Trophoblast cell (in vitro differentiated cells and primary cell): ENCODE data around the gene TSPAN11.

ENCODE experiments used
- DNase-seq, 2 donors: peaks; one replicate each; pipeline ENCODE4 v3.0.0-alpha.2; 2016
- H2AFZ ChIP-seq: 2 replicates; pipeline ENCODE4 v1.6.1; 2013; ENCODE audit warnings: low read length, moderate library complexity, mild to moderate bottlenecking; ENCODE audit not compliant: insufficient read depth, poor library complexity
- H2AK5ac ChIP-seq: 2 replicates; pipeline ENCODE4 v1.6.1; 2013; ENCODE audit warnings: mild to moderate bottlenecking, low read length
- H2BK120ac ChIP-seq: 2 replicates; pipeline ENCODE4 v1.6.1; 2013; ENCODE audit warnings: low read length, mild to moderate bottlenecking, moderate library complexity; ENCODE audit not compliant: insufficient read depth, poor library complexity
- H2BK12ac ChIP-seq: 2 replicates; pipeline ENCODE4 v1.6.1; 2013; ENCODE audit warnings: mild to moderate bottlenecking, low read length, moderate library complexity
- H2BK5ac ChIP-seq: 2 replicates; pipeline ENCODE4 v1.6.1; 2013; ENCODE audit warnings: low read length, low read depth, moderate library complexity, mild to moderate bottlenecking; ENCODE audit not compliant: poor library complexity
- H3K14ac ChIP-seq: 2 replicates; pipeline ENCODE4 v1.6.1; 2013; ENCODE audit warnings: mild to moderate bottlenecking, low read length
- H3K18ac ChIP-seq: 2 replicates; pipeline ENCODE4 v1.6.1; 2013; ENCODE audit warnings: mild to moderate bottlenecking, low read length
- H3K23ac ChIP-seq: 2 replicates; pipeline ENCODE4 v1.6.1; 2013; ENCODE audit warnings: low read length
- H3K27ac ChIP-seq: 2 replicates; pipeline ENCODE4 v1.5.1; 2013; ENCODE audit warnings: low read depth, mild to moderate bottlenecking, inconsistent platforms, low read length, moderate library complexity
- H3K27me3 ChIP-seq: 2 replicates; pipeline ENCODE4 v1.6.1; 2013; ENCODE audit warnings: inconsistent platforms, mild to moderate bottlenecking, low read length, moderate library complexity; ENCODE audit not compliant: insufficient read depth
- H3K36me3 ChIP-seq, 2 experiments: 1 replicate in 1 of 2; 2 replicates in 1 of 2; pipeline ENCODE4 v1.6.1; 2013; ENCODE audit warnings: low read length in 2 of 2, mild to moderate bottlenecking in 2 of 2, moderate library complexity in 1 of 2; ENCODE audit not compliant: insufficient read depth in 2 of 2, control insufficient read depth in 1 of 2
- H3K4ac ChIP-seq: 2 replicates; pipeline ENCODE4 v1.6.1; 2013; ENCODE audit warnings: low read depth, mild to moderate bottlenecking, low read length, moderate library complexity
- H3K4me1 ChIP-seq, 2 experiments: 1 replicate in 1 of 2; 2 replicates in 1 of 2; pipeline ENCODE4 v1.6.1; 2013; ENCODE audit warnings: low read length in 2 of 2, mild to moderate bottlenecking in 2 of 2, moderate library complexity in 1 of 2; ENCODE audit not compliant: insufficient read depth in 2 of 2, control insufficient read depth in 1 of 2
- H3K4me2 ChIP-seq: 2 replicates; pipeline ENCODE4 v1.6.1; 2013; ENCODE audit warnings: inconsistent platforms, mild to moderate bottlenecking, low read length, moderate library complexity
- H3K4me3 ChIP-seq: 2 replicates; pipeline ENCODE4 v1.5.1; 2013; ENCODE audit warnings: mild to moderate bottlenecking, low read depth, low read length, inconsistent platforms
- H3K79me1 ChIP-seq: one replicate; pipeline ENCODE4 v1.6.1; 2013; ENCODE audit warnings: low read length
- H3K79me2 ChIP-seq: 2 replicates; pipeline ENCODE4 v1.6.1; 2013; ENCODE audit warnings: low read length, mild to moderate bottlenecking; ENCODE audit not compliant: control insufficient read depth, insufficient read depth, poor library complexity
- H3K9ac ChIP-seq: 2 replicates; pipeline ENCODE4 v1.6.1; 2013; ENCODE audit warnings: mild to moderate bottlenecking, low read length
- H3K9me3 ChIP-seq: 2 replicates; pipeline ENCODE4 v1.6.1; 2013; ENCODE audit warnings: low read depth, mild to moderate bottlenecking, control low read depth, inconsistent platforms, low read length; ENCODE audit not compliant: insufficient read depth
- H4K12ac ChIP-seq: 2 replicates; pipeline ENCODE4 v1.6.1; 2013; ENCODE audit warnings: low read depth, mild to moderate bottlenecking, low read length, moderate library complexity
- H4K8ac ChIP-seq: 2 replicates; pipeline ENCODE4 v1.6.1; 2013; ENCODE audit warnings: low read depth, mild to moderate bottlenecking, low read length, moderate library complexity
- H4K91ac ChIP-seq: one replicate; pipeline ENCODE4 v1.6.1; 2013; ENCODE audit warnings: low read depth, mild to moderate bottlenecking, low read length, moderate library complexity
- WGBS: extraction: QIAGEN DNeasy Blood & Tissue Kit; methylation state at CpG from one replicate; pipeline ENCODE4 v1.1.7; 2013; ENCODE audit warnings: missing lambda C conversion rate; ENCODE audit not compliant: insufficient read length, insufficient coverage; ENCODE audit errors: extremely low coverage; 5-methylcytosine and 5-hydroxymethylcytosine counted together

The TSPAN11 gene

DNA sequence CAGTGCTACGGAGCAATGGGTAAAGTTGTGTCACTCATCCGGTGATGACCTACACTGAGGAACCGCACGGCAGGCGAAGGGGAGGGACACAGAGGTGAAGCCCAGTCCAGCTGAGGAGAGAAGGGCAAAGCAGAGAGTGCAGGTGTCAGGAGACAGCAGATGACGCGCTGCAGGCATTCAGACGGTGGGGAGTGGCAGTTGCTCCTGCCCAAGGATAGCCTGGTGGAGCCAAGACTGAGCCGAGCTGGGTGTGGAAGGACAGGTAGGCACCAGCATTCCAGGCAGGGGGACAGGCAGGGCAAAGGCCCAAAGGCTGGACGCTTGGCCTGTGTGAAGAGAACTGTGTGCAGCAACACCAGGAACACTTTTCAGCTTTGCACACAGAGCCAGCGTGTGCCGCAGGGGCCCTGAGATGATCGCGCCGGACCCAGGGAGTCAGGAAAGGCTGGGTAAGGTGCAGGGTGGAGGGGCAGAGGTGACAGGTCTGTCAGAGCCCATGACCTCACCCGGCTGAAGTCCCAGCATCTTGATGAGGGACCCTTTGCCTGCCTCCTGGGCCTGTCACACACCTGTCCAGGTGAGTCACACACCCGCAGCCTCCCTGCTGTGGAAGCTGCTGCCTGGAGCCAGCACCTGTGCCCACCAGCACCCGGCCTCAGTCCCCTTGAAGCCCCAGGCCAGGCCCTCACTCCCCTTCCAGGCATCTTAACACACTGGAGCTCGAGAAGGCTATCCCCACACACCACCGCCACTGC is 48.4 kb downstream of the TSPAN11 start:
- WGBS = no CpG with 5 or more reads among the region's 20 CpGs
- Histone ChIP-seq H4K12ac (no peak overlapping the region), H3K23ac (no peak overlapping the region), H3K18ac (no peak overlapping the region), H3K36me3 (no peaks in the 10 kb centered on the region), H2AK5ac (no peak overlapping the region), H3K79me2 (no peaks in the 10 kb centered on the region), H2BK12ac (no peak overlapping the region), H3K4me1 (peaks cover 11 to 14% of the 10 kb centered on the region in 2 experiments), H3K4ac (no peak overlapping the region), H3K14ac (no peak overlapping the region), H3K9me3 (no peaks in the 10 kb centered on the region), H3K4me3 (no peak overlapping the region), H4K8ac (no peak overlapping the region), H3K27me3 (no peaks in the 10 kb centered on the region), H3K27ac (no peak overlapping the region), H3K79me1 (no peaks in the 10 kb centered on the region), H2BK5ac (no peak overlapping the region), H2AFZ (no peak overlapping the region), H3K9ac (no peak overlapping the region), H4K91ac (no peak overlapping the region), H3K4me2 (no peak overlapping the region), H2BK120ac (no peak overlapping the region)
- DNase-seq = peak; percentile 94 to 97

- Histone ChIP-seq H3K23ac (no peak overlapping the region), H2BK12ac (no peak overlapping the region), H3K9me3 (no peaks in the 10 kb centered on the region), H3K36me3 (no peaks in the 10 kb centered on the region), H3K18ac (no peak overlapping the region), H3K79me1 (no peaks in the 10 kb centered on the region), H2AFZ (no peak overlapping the region), H3K14ac (no peak overlapping the region), H3K27ac (no peak overlapping the region), H3K9ac (no peak overlapping the region), H3K4me3 (no peak overlapping the region), H3K27me3 (no peaks in the 10 kb centered on the region), H4K8ac (no peak overlapping the region), H4K91ac (no peak overlapping the region), H4K12ac (no peak overlapping the region), H3K4ac (no peak overlapping the region), H3K79me2 (no peaks in the 10 kb centered on the region), H2BK120ac (no peak overlapping the region), H2BK5ac (no peak overlapping the region), H2AK5ac (no peak overlapping the region), H3K4me2 (no peak overlapping the region), H3K4me1 (peaks cover 5 to 7% of the 10 kb centered on the region in 2 experiments)
- no peak for DNase-seq
- WGBS = no CpG with 5 or more reads among the region's 6 CpGs
Measured at GRCh38 chr12:30975581-30975980, 49.0 kb downstream of the TSPAN11 start.

DNA sequence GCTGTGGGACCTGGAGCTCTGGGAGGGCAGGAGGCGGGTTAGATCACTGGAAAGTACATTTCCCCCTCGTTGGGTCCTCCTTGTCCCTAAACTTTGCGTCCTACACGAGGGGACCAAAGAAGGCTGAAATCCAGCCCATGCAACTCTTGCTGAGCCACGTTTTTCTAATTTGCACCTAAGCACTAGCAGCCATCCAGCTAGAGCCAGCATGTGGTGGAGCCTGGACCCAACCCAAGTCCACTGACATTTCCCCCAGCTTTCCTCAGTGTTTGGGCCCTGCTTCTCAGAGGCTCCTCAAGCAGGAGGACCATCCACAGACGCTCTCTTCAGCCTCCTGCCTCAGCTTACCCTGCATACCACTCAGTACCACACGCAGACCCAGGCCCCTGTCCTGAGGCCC is 49.7 kb downstream of the TSPAN11 start:
- no peak overlapping the region for H3K4me2 ChIP-seq
- WGBS = no CpG with 5 or more reads among the region's 7 CpGs

DNA sequence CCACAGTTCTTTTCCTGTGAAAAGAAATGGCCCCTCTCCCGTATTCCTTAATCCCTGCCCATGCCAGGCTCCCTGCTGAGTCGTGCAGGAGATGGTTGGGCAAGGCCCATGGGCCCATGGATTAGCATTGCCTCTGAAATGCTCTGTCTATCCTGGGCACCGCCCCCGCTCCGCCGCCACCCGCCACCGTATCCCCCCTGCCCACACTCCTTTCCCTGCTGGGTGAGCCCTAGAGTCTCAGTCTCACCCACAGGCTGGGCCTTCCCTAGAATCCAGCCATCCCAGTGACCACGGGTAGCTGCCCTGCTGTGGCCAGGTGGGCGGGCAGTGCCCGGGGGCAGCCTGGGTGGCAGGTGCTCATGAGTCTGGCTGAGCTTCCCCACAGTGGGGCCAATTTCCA is 50.6 kb downstream of the TSPAN11 start:
- Histone ChIP-seq H3K4me3 (no peak overlapping the region), H3K4me2 (no peak overlapping the region), H4K91ac (no peak overlapping the region), H3K36me3 (no peaks in the 10 kb centered on the region), H2BK120ac (no peak overlapping the region), H3K14ac (no peak overlapping the region), H3K4ac (no peak overlapping the region), H3K27me3 (no peaks in the 10 kb centered on the region), H2BK12ac (no peak overlapping the region), H3K79me1 (no peaks in the 10 kb centered on the region), H3K27ac (no peak overlapping the region), H2AK5ac (no peak overlapping the region), H3K9ac (no peak overlapping the region), H3K4me1 (peaks cover 3% of the 10 kb centered on the region in 2 experiments), H2AFZ (no peak overlapping the region), H3K9me3 (peaks cover 1% of the 10 kb centered on the region), H3K18ac (no peak overlapping the region), H4K8ac (no peak overlapping the region), H3K23ac (no peak overlapping the region), H2BK5ac (no peak overlapping the region), H3K79me2 (no peaks in the 10 kb centered on the region), H4K12ac (no peak overlapping the region)
- DNase-seq = no peak
- WGBS = no CpG with 5 or more reads among the region's 11 CpGs

More for the DNA sequence above, 49.7 kb downstream of the TSPAN11 start:
- no peak for DNase-seq
- Histone ChIP-seq H3K14ac (no peak overlapping the region), H2BK5ac (no peak overlapping the region), H4K8ac (no peak overlapping the region), H4K12ac (no peak overlapping the region), H4K91ac (no peak overlapping the region), H3K36me3 (no peaks in the 10 kb centered on the region), H3K27ac (no peak overlapping the region), H3K23ac (no peak overlapping the region), H3K18ac (no peak overlapping the region), H3K4ac (no peak overlapping the region), H2AK5ac (no peak overlapping the region), H2BK120ac (no peak overlapping the region), H3K79me2 (no peaks in the 10 kb centered on the region), H2BK12ac (no peak overlapping the region), H3K79me1 (no peaks in the 10 kb centered on the region), H3K4me3 (no peak overlapping the region), H3K9me3 (peaks cover 1% of the 10 kb centered on the region), H3K27me3 (no peaks in the 10 kb centered on the region), H3K4me1 (peaks cover 3% of the 10 kb centered on the region in 2 experiments), H2AFZ (no peak overlapping the region), H3K9ac (no peak overlapping the region)
